HepG2 (cell line): ENCODE data around the gene IFT122. TPM values are rescaled to one million over a fixed set of nuclear protein-coding genes. Genes with fewer than 3 reads are reported as not detected.

Experiments used
- ATF7-NPFF ChIP-seq: sonication (generic); formaldehyde crosslinking; IDR thresholded peaks from 2 replicates; pipeline ENCODE4 v1.8.1; 2023; ENCODE audit warnings: mild to moderate bottlenecking, low read depth, missing genetic modification reagents, moderate library complexity
- CREB1 ChIP-seq, 2 experiments: fragments of 450-650 bp in 1 of 2; IDR thresholded peaks; 2 replicates each; pipeline ENCODE4 v1.6.1; 2016 to 2017; ENCODE audit warnings: control low read depth in 1 of 2, mild to moderate bottlenecking in 1 of 2, missing compliant biosample characterization in 1 of 2, missing genetic modification characterization in 1 of 2
- DNMT3B ChIP-seq: conservative IDR thresholded peaks from 2 replicates; pipeline ENCODE4 v1.6.1; 2016; ENCODE audit warnings: missing biosample characterization, control low read depth
- ELF4 ChIP-seq: sonication (generic); formaldehyde crosslinking; IDR thresholded peaks from 2 replicates; pipeline ENCODE4 v1.5.0; 2020; ENCODE audit warnings: missing genetic modification reagents, mild to moderate bottlenecking, moderate library complexity, borderline replicate concordance
- ESRRA ChIP-seq: sonication (generic); formaldehyde crosslinking; IDR thresholded peaks from 2 replicates; pipeline ENCODE4 v1.5.1; 2020; ENCODE audit warnings: mild to moderate bottlenecking, low read depth, missing genetic modification reagents
- HDAC6 ChIP-seq: fragments of 200-600 bp; sonication (generic); IDR thresholded peaks from 2 replicates; pipeline ENCODE4 v1.7.0; 2017; ENCODE audit warnings: mild to moderate bottlenecking, antibody characterized with exemption, low read length, low read depth
- HIVEP1 ChIP-seq: sonication (generic); formaldehyde crosslinking; IDR thresholded peaks from 2 replicates; pipeline ENCODE4 v1.4.0; 2020; ENCODE audit warnings: mild to moderate bottlenecking, missing genetic modification reagents
- HMG20B ChIP-seq: conservative IDR thresholded peaks from 2 replicates; pipeline ENCODE4 v1.6.1; 2016; ENCODE audit warnings: missing genetic modification reagents, missing compliant biosample characterization
- HMGA1 ChIP-seq: sonication (generic); formaldehyde crosslinking; conservative IDR thresholded peaks from 2 replicates; pipeline ENCODE4 v1.4.0; 2020; ENCODE audit warnings: missing genetic modification reagents
- KLF12 ChIP-seq: sonication (generic); formaldehyde crosslinking; IDR thresholded peaks from 2 replicates; pipeline ENCODE4 v1.4.0; 2020; ENCODE audit warnings: missing genetic modification reagents, borderline replicate concordance
- SIN3B ChIP-seq: fragments of 150-350 bp; IDR thresholded peaks from 2 replicates; pipeline ENCODE4 v1.6.1; 2014; ENCODE audit warnings: low read length
- TEAD2 ChIP-seq: sonication (generic); formaldehyde crosslinking; IDR thresholded peaks from 2 replicates; pipeline ENCODE4 v1.9.0; 2021; ENCODE audit warnings: missing genetic modification reagents
- ZBTB7B ChIP-seq: sonication (generic); formaldehyde crosslinking; IDR thresholded peaks from 2 replicates; pipeline ENCODE4 v1.4.0; 2020; ENCODE audit warnings: missing genetic modification reagents
- ZIK1 ChIP-seq: sonication (generic); formaldehyde crosslinking; IDR thresholded peaks from 2 replicates; pipeline ENCODE4 v1.5.0; 2020; ENCODE audit warnings: mild to moderate bottlenecking, low read depth, missing genetic modification reagents, borderline replicate concordance
- ZNF121 ChIP-seq: sonication (generic); formaldehyde crosslinking; IDR thresholded peaks from 2 replicates; pipeline ENCODE4 v1.5.0; 2020; ENCODE audit warnings: mild to moderate bottlenecking, missing genetic modification reagents
- ZNF644 ChIP-seq: IDR thresholded peaks from 2 replicates; pipeline ENCODE4 v1.6.1; 2016; ENCODE audit warnings: low read depth
- polyA plus RNA-seq, 8 experiments: library from polyadenylated mRNA; depleted of rRNA in 3 of 8; stranded (reverse) in 7 of 8; unstranded in 1 of 8; fragments of >200 nt; fragmentation: Illumina TruSeq in 4 of 8; extraction: Trizol in 4 of 8; gene quantifications; 2 replicates each; pipeline versions ENCODE4 v1.2.1 to v1.2.3, GENCODE V29; 2011 to 2016; ENCODE audit warnings: low read depth in 4 of 8, missing spikeins in 1 of 8, mixed read lengths in 1 of 8; ENCODE audit not compliant: insufficient read depth in 1 of 8
- total RNA-seq, 5 experiments: library from RNA; depleted of rRNA; stranded (reverse); fragments of >200 nt; fragmentation: Illumina TruSeq; extraction: Trizol; gene quantifications; 2 replicates each; pipeline ENCODE4 v1.2.3, GENCODE V29; 2016; ENCODE audit warnings: low read depth in 1 of 5
- TF ChIP-seq, protein P1 (sequence below): sonication (generic); formaldehyde crosslinking; IDR thresholded peaks from 2 replicates; pipeline ENCODE4 v1.8.0; 2022; ENCODE audit warnings: missing genetic modification reagents, mild to moderate bottlenecking, moderate library complexity, borderline replicate concordance
- TF ChIP-seq, protein P2 (sequence below): sonication (generic); formaldehyde crosslinking; IDR thresholded peaks from 2 replicates; pipeline ENCODE4 v1.4.0; 2020; ENCODE audit warnings: low read depth, missing genetic modification reagents
- TF ChIP-seq, protein P3 (sequence below): sonication (generic); formaldehyde crosslinking; IDR thresholded peaks from 2 replicates; pipeline ENCODE4 v1.4.0; 2020; ENCODE audit warnings: missing genetic modification reagents, borderline replicate concordance

The IFT122 gene
- total and polyA plus RNA-seq, 2 of the 13 experiments (the other 11 are each of a cell fraction or from before 2014, with no cell fraction given), result 10.1 to 10.3 TPM

DNA sequence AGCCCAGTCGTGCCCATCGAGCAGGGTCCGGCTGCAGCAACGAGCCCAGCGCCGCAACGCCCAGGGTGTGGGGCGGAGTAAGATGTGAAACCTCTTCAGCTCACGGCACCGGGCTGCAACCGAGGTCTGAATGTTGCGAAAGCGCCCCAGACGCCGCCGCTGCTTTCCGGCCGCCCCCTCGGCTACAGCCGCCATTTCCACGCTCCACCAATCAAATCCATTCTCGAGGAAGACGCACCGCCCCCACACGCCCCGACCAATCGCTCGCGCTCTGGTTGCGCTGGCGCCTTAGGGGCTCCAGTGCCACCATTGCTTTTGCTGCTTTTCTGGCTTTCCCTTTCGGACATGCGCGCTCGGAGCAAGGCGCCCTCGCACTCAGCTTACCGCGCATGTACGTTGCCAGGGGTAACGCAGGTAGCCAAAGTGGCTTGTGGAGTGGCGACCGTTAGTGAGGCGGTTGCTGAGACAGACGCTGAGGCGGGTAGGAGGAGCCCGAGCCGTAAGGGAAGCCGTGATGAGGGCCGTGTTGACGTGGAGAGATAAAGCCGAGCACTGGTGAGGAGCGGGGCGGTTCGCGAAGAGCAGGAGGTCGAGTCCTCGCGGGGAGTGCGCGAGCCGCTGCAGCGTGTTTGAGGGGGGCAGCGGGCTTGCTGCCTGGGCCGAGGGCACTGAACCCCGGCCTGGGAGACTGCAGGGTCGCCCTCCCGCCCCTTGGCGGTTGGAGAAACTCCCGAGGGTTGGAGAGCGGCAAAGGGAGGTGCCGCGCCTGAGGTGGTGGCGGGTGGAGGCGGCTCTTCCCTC lies at the start of gene IFT122, which contains the start of gene MBD4 (continued):
- TF ChIP-seq, protein P1, sequence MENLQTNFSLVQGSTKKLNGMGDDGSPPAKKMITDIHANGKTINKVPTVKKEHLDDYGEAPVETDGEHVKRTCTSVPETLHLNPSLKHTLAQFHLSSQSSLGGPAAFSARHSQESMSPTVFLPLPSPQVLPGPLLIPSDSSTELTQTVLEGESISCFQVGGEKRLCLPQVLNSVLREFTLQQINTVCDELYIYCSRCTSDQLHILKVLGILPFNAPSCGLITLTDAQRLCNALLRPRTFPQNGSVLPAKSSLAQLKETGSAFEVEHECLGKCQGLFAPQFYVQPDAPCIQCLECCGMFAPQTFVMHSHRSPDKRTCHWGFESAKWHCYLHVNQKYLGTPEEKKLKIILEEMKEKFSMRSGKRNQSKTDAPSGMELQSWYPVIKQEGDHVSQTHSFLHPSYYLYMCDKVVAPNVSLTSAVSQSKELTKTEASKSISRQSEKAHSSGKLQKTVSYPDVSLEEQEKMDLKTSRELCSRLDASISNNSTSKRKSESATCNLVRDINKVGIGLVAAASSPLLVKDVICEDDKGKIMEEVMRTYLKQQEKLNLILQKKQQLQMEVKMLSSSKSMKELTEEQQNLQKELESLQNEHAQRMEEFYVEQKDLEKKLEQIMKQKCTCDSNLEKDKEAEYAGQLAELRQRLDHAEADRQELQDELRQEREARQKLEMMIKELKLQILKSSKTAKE (CRISPR knock-in tag), result peak; percentile 58
- TF ChIP-seq ELF4 (0 out of 2 replicates have a peak, but pooled peaks have one; percentile 56), TEAD2 (CRISPR knock-in tag) (no peak), KLF12 (no peak), HIVEP1 (CRISPR knock-in tag) (no peak), ESRRA (CRISPR knock-in tag) (peak; percentile 84; the same call in 1 of the 2 replicates), ZNF644 (no peak), ZBTB7B (CRISPR knock-in tag) (no peak), SIN3B (no peak; the same call in 1 of the 2 replicates), ZIK1 (CRISPR knock-in tag) (no peak; the same call in 1 of the 2 replicates), DNMT3B (no peak), HMGA1 (CRISPR knock-in tag) (no peak), ZNF121 (CRISPR knock-in tag) (no peak), CREB1 (IDR thresholded peaks at IDR 0.05) (peak; percentile 75), CREB1 (CRISPR knock-in tag; IDR thresholded peaks at IDR 0.05) (peak; percentile 76), HMG20B (no peak), ATF7-NPFF (CRISPR knock-in tag) (peak; percentile 84), HDAC6 (no peak)
- TF ChIP-seq, protein P2, sequence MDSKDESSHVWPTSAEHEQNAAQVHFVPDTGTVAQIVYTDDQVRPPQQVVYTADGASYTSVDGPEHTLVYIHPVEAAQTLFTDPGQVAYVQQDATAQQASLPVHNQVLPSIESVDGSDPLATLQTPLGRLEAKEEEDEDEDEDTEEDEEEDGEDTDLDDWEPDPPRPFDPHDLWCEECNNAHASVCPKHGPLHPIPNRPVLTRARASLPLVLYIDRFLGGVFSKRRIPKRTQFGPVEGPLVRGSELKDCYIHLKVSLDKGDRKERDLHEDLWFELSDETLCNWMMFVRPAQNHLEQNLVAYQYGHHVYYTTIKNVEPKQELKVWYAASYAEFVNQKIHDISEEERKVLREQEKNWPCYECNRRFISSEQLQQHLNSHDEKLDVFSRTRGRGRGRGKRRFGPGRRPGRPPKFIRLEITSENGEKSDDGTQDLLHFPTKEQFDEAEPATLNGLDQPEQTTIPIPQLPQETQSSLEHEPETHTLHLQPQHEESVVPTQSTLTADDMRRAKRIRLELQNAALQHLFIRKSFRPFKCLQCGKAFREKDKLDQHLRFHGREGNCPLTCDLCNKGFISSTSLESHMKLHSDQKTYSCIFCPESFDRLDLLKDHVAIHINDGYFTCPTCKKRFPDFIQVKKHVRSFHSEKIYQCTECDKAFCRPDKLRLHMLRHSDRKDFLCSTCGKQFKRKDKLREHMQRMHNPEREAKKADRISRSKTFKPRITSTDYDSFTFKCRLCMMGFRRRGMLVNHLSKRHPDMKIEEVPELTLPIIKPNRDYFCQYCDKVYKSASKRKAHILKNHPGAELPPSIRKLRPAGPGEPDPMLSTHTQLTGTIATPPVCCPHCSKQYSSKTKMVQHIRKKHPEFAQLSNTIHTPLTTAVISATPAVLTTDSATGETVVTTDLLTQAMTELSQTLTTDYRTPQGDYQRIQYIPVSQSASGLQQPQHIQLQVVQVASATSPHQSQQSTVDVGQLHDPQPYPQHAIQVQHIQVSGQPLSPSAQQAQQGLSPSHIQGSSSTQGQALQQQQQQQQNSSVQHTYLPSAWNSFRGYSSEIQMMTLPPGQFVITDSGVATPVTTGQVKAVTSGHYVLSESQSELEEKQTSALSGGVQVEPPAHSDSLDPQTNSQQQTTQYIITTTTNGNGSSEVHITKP (CRISPR knock-in tag), result no peak; the same call in 1 of the 2 replicates
- TF ChIP-seq, protein P3, sequence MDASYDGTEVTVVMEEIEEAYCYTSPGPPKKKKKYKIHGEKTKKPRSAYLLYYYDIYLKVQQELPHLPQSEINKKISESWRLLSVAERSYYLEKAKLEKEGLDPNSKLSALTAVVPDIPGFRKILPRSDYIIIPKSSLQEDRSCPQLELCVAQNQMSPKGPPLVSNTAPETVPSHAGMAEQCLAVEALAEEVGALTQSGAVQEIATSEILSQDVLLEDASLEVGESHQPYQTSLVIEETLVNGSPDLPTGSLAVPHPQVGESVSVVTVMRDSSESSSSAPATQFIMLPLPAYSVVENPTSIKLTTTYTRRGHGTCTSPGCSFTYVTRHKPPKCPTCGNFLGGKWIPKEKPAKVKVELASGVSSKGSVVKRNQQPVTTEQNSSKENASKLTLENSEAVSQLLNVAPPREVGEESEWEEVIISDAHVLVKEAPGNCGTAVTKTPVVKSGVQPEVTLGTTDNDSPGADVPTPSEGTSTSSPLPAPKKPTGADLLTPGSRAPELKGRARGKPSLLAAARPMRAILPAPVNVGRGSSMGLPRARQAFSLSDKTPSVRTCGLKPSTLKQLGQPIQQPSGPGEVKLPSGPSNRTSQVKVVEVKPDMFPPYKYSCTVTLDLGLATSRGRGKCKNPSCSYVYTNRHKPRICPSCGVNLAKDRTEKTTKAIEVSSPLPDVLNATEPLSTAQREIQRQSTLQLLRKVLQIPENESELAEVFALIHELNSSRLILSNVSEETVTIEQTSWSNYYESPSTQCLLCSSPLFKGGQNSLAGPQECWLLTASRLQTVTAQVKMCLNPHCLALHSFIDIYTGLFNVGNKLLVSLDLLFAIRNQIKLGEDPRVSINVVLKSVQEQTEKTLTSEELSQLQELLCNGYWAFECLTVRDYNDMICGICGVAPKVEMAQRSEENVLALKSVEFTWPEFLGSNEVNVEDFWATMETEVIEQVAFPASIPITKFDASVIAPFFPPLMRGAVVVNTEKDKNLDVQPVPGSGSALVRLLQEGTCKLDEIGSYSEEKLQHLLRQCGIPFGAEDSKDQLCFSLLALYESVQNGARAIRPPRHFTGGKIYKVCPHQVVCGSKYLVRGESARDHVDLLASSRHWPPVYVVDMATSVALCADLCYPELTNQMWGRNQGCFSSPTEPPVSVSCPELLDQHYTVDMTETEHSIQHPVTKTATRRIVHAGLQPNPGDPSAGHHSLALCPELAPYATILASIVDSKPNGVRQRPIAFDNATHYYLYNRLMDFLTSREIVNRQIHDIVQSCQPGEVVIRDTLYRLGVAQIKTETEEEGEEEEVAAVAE (CRISPR knock-in tag), result peak; percentile 83; the same call in 1 of the 2 replicates
